IMR-90 (cell line): ENCODE results near the gene DOC2B. TPM values are rescaled to one million over a fixed set of nuclear protein-coding genes. Genes with fewer than 3 reads are reported as not detected.

Source experiments
- ATAC-seq: fragments of 200-7000 bp; cut with Tn5 transposase; 2 replicates; pipeline ENCODE4 v1.9.1; 2020; ENCODE audit warnings: low read depth, mild to moderate bottlenecking, moderate library complexity
- BruUV-seq: library from RNA; stranded (reverse); fragments of 400-500 nt; replicated peaks from 2 replicates; lab custom pipeline; 2021; lab: Mats Ljungman, UMichigan
- CTCF ChIA-PET: fragments of 300-600 bp; formaldehyde crosslinking; extraction: SDS; loops from one replicate; lab custom pipeline; 2021; ENCODE audit warnings: antibody characterized with exemption; lab: Yijun Ruan, JAX
- POLR2A ChIA-PET: fragments of 300-600 bp; sonication (Branson Sonifier 250); formaldehyde crosslinking; loops from one replicate; lab custom pipeline; 2022; ENCODE audit warnings: antibody characterized with exemption; ENCODE audit not compliant: unreplicated experiment; lab: Charles Lee
- DNase-seq: peaks from one replicate; pipeline ENCODE4 v3.0.0; 2013
- H2AFZ ChIP-seq: replicated peaks from 2 replicates; pipeline ENCODE3; 2013; ENCODE audit warnings: low read length, mild to moderate bottlenecking; ENCODE audit not compliant: poor library complexity
- H2AK5ac ChIP-seq: 2 replicates; pipeline ENCODE4 v1.6.1; 2013; ENCODE audit warnings: low read depth, low read length, inconsistent platforms
- H2AK9ac ChIP-seq: replicated peaks from 2 replicates; pipeline ENCODE3; 2013; ENCODE audit warnings: mild to moderate bottlenecking, low read depth, low read length, moderate library complexity; ENCODE audit not compliant: poor library complexity
- H2BK120ac ChIP-seq: 2 replicates; pipeline ENCODE4 v1.6.1; 2013; ENCODE audit warnings: low read depth, low read length, inconsistent platforms
- H2BK15ac ChIP-seq: 3 replicates; pipeline ENCODE4 v1.6.1; 2013; ENCODE audit warnings: low read depth, low read length, inconsistent platforms
- H2BK20ac ChIP-seq: 2 replicates; pipeline ENCODE4 v1.6.1; 2013; ENCODE audit warnings: low read depth, mild to moderate bottlenecking, inconsistent platforms, low read length, moderate library complexity
- H2BK5ac ChIP-seq: 2 replicates; pipeline ENCODE4 v1.6.1; 2013; ENCODE audit warnings: mild to moderate bottlenecking, low read depth, low read length, inconsistent platforms; ENCODE audit not compliant: poor library complexity, severe bottlenecking
- H3K14ac ChIP-seq: replicated peaks from 2 replicates; pipeline ENCODE4 v1.6.1; 2013; ENCODE audit warnings: low read depth, low read length, inconsistent platforms
- H3K18ac ChIP-seq: 2 replicates; pipeline ENCODE4 v1.6.1; 2013; ENCODE audit warnings: low read depth, low read length, control low read depth
- H3K23ac ChIP-seq: 2 replicates; pipeline ENCODE4 v1.6.1; 2013; ENCODE audit warnings: low read depth, low read length, inconsistent platforms
- H3K27ac ChIP-seq: 2 replicates; pipeline ENCODE4 v1.5.1; 2013; ENCODE audit warnings: mild to moderate bottlenecking, control low read depth, low read length; ENCODE audit not compliant: insufficient read depth
- H3K27me3 ChIP-seq: 2 replicates; pipeline ENCODE4 v1.6.1; 2013; ENCODE audit warnings: low read length; ENCODE audit not compliant: control insufficient read depth, insufficient read depth
- H3K36me3 ChIP-seq: 2 replicates; pipeline ENCODE4 v1.6.1; 2013; ENCODE audit warnings: low read length, mixed read lengths; ENCODE audit not compliant: control insufficient read depth, insufficient read depth
- H3K4ac ChIP-seq: 2 replicates; pipeline ENCODE4 v1.6.1; 2013; ENCODE audit warnings: low read depth, low read length, inconsistent platforms
- H3K4me1 ChIP-seq: 2 replicates; pipeline ENCODE4 v1.6.1; 2013; ENCODE audit warnings: low read length, mixed read lengths; ENCODE audit not compliant: control insufficient read depth, insufficient read depth
- H3K4me2 ChIP-seq: 2 replicates; pipeline ENCODE4 v1.6.1; 2013; ENCODE audit warnings: low read depth, mild to moderate bottlenecking, control low read depth, low read length, moderate library complexity
- H3K4me3 ChIP-seq: 2 replicates; pipeline ENCODE4 v1.5.1; 2013; ENCODE audit warnings: low read depth, mild to moderate bottlenecking, control low read depth, low read length, moderate library complexity; ENCODE audit not compliant: insufficient read depth
- H3K56ac ChIP-seq: 2 replicates; pipeline ENCODE4 v1.6.1; 2013; ENCODE audit warnings: low read length, inconsistent platforms; ENCODE audit not compliant: insufficient read depth; ENCODE audit errors: extremely low read depth
- H3K79me1 ChIP-seq, 2 experiments: 2 replicates each; pipeline ENCODE4 v1.6.1; 2013; ENCODE audit warnings: low read length in 2 of 2, inconsistent platforms in 1 of 2, low read depth in 1 of 2
- H3K9ac ChIP-seq: 2 replicates; pipeline ENCODE4 v1.6.1; 2013; ENCODE audit warnings: low read depth, low read length, control low read depth
- H3K9me1 ChIP-seq: 2 replicates; pipeline ENCODE4 v1.6.1; 2013; ENCODE audit warnings: low read length, inconsistent platforms; ENCODE audit not compliant: insufficient read depth
- H3K9me3 ChIP-seq: 2 replicates; pipeline ENCODE4 v1.6.1; 2013; ENCODE audit warnings: low read length; ENCODE audit not compliant: control insufficient read depth, insufficient read depth
- H4K20me1 ChIP-seq: 2 replicates; pipeline ENCODE4 v1.6.1; 2013; ENCODE audit warnings: low read length, inconsistent platforms; ENCODE audit not compliant: insufficient read depth
- H4K5ac ChIP-seq: 2 replicates; pipeline ENCODE4 v1.6.1; 2013; ENCODE audit warnings: mild to moderate bottlenecking, low read depth, low read length, control low read depth
- H4K8ac ChIP-seq, 2 experiments: 2 replicates each; pipeline ENCODE4 v1.6.1; 2013; ENCODE audit warnings: low read depth in 2 of 2, low read length in 2 of 2, control low read depth in 1 of 2, inconsistent platforms in 1 of 2
- H4K91ac ChIP-seq: 2 replicates; pipeline ENCODE4 v1.6.1; 2013; ENCODE audit warnings: low read depth, low read length, inconsistent platforms; ENCODE audit not compliant: insufficient read depth
- CEBPB ChIP-seq: IDR thresholded peaks from 2 replicates; pipeline ENCODE4 v1.6.1; 2012; ENCODE audit warnings: low read depth, low read length, improper control_type of control experiment
- CHD1 ChIP-seq: IDR thresholded peaks from 2 replicates; pipeline ENCODE4 v1.6.1; 2012; ENCODE audit warnings: low read depth, low read length, improper control_type of control experiment
- FOS ChIP-seq: fragments of 150-350 bp; IDR thresholded peaks from 2 replicates; pipeline ENCODE4 v1.6.1; 2016; ENCODE audit warnings: low read depth, low read length
- MAFK ChIP-seq: IDR thresholded peaks from 2 replicates; pipeline ENCODE4 v1.6.1; 2012; ENCODE audit warnings: low read depth, low read length, improper control_type of control experiment
- POLR2A ChIP-seq: IDR thresholded peaks from 2 replicates; pipeline ENCODE4 v1.6.1; 2012; ENCODE audit warnings: mild to moderate bottlenecking, low read depth, low read length
- WGBS, 2 experiments: methylation state at CpG; one replicate each; pipeline versions ENCODE4 v1.1.5 to v1.1.7; 2013; ENCODE audit warnings: missing lambda C conversion rate in 2 of 2; ENCODE audit not compliant: insufficient read length in 1 of 2; ENCODE audit errors: extremely low coverage in 2 of 2; 5-methylcytosine and 5-hydroxymethylcytosine counted together
- dilution Hi-C: fragments of 300-500 bp; cut with HindIII; formaldehyde crosslinking; loops from one replicate; pipeline ENCODE4 v1.14.3; 2018; ENCODE audit warnings: low sequenced_read_pairs; ENCODE audit not compliant: unreplicated experiment
- in situ Hi-C: fragments of 300-500 bp; cut with MboI; formaldehyde crosslinking; loops from 3 replicates; pipeline ENCODE4 v1.14.3; 2019; ENCODE audit warnings: low sequenced_read_pairs, inconsistent platforms, mixed read lengths
- intact Hi-C: fragments of 100-400 bp; cut with micrococcal nuclease; formaldehyde crosslinking; loops from 2 replicates; pipeline ENCODE4 v1.10.0; 2022
- polyA plus RNA-seq, 3 experiments: library from polyadenylated mRNA; depleted of rRNA; stranded (reverse); fragments of >200 nt; gene quantifications; 2 replicates each; pipeline ENCODE4 v1.2.3, GENCODE V29; 2012; ENCODE audit warnings: low replicate concordance in 1 of 3
- total RNA-seq: library from RNA; depleted of rRNA; stranded (reverse); fragments of >200 nt; gene quantifications from 2 replicates; pipeline ENCODE4 v1.2.3, GENCODE V29; 2012

DOC2B gene
- total and polyA plus RNA-seq, 2 of the 4 experiments (the other 2 are of a cell fraction) = not detected

DNA sequence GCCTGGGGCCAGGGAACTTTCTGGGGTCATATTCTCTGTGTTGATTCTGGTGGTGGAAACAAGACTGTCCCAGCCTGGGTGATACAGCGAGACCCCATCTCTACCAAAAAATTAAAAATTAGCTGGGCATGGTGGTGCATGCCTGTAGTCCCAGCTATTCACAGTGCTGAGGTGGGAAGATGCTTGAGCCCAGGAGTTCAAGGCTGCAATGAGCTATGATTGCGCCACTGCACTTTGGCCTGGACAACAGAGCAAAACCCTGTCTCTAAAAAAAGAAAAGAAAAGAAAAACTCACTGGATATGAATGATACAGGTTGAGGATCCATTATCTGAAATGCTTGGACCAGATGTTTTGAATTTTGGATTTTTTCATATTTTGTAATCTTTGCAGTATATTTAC is 30.4 kb downstream of the DOC2B start:
- Histone ChIP-seq H4K20me1 (no peaks in the 10 kb centered on the region), H3K4ac (no peak overlapping the region), H3K4me1 (peaks cover 2% of the 10 kb centered on the region; the same call in 1 of the 2 replicates), H3K9me1 (no peaks in the 10 kb centered on the region), H2AFZ (no peak overlapping the region), H3K79me1 (no peaks in the 10 kb centered on the region), H2BK20ac (no peak overlapping the region), H3K9ac (no peak overlapping the region), H3K9me3 (no peaks in the 10 kb centered on the region), H3K27ac (no peak overlapping the region), H3K14ac (no peak overlapping the region), H2BK5ac (no peak overlapping the region), H4K5ac (no peak overlapping the region), H3K56ac (no peak overlapping the region), H3K4me2 (no peak overlapping the region), H3K36me3 (no peaks in the 10 kb centered on the region), H3K4me3 (no peak overlapping the region), H3K23ac (no peak overlapping the region), H2BK15ac (no peak overlapping the region), H4K91ac (no peak overlapping the region), H3K27me3 (peaks cover 11% of the 10 kb centered on the region), H4K8ac (no peak overlapping the region), H2BK120ac (no peak overlapping the region), H2AK5ac (no peak overlapping the region), H3K18ac (no peak overlapping the region), H2AK9ac (no peak overlapping the region)
- WGBS, 2 experiments = no CpG with 5 or more reads among the region's 2 CpGs
- in situ Hi-C loops (no loop called here), intact Hi-C loops (no loop called here), dilution Hi-C loops (no loop called here)
- ATAC-seq (no peak), DNase-seq (no peak)
- BruUV-seq = no TSS peak
- ChIA-PET CTCF (no interaction called here), POLR2A (no interaction called here)
- no peak for TF ChIP-seq FOS
- TF ChIP-seq POLR2A = no peak
- no peak for TF ChIP-seq CEBPB
- no peak for TF ChIP-seq MAFK
- no peak for TF ChIP-seq CHD1
